HG02840 (cell line): ENCODE data around the gene REST.
"Not testable (repeated sequence)": the region's sequence is repeated elsewhere in the genome, so short reads cannot be mapped to it uniquely, and the experiment has no call there.

Experiments
- ATAC-seq: cut with Tn5 transposase; IDR thresholded peaks from one replicate; pipeline ENCODE4 v1.9.1; 2021; ENCODE audit warnings: mild to moderate bottlenecking, moderate library complexity, moderate number of reproducible peaks; ENCODE audit not compliant: unreplicated experiment, low FRiP score

REST gene

GRCh38 chr4:56907489-56908205 is at the start of gene REST:
REST (plus strand) TSS chr4:56907900; CDS start chr4:56910639, 2,739 bp downstream.
- peak; percentile 55 for ATAC-seq

- peak; percentile 47 for ATAC-seq
Measured at GRCh38 chr4:56859841-56860240, 47.9 kb upstream of the REST start.

GRCh38 chr4:56860781-56861180 is 46.9 kb upstream of the REST start:
- no peak for ATAC-seq

GRCh38 chr4:56861360-56861759 is 46.3 kb upstream of the REST start:
- no peak for ATAC-seq

GRCh38 chr4:56863441-56864139 is 44.1 kb upstream of the REST start:
- no peak for ATAC-seq

- no peak for ATAC-seq
Measured at GRCh38 chr4:56870946-56871345, 36.8 kb upstream of the REST start.

- ATAC-seq, result no peak
Measured at GRCh38 chr4:56871371-56871866, 36.3 kb upstream of the REST start.

- no peak for ATAC-seq
Measured at GRCh38 chr4:56874166-56874565, 33.5 kb upstream of the REST start.

- ATAC-seq, result no peak
Measured at GRCh38 chr4:56874923-56875322, 32.8 kb upstream of the REST start.

GRCh38 chr4:56876264-56876663 is 31.4 kb upstream of the REST start:
- ATAC-seq, result no peak

GRCh38 chr4:56879996-56880395 is 27.7 kb upstream of the REST start:
- no peak for ATAC-seq

- ATAC-seq, result no peak
Measured at GRCh38 chr4:56880572-56880971, 27.1 kb upstream of the REST start.

- not testable (repeated sequence) for ATAC-seq
Measured at GRCh38 chr4:56884511-56884910, 23.2 kb upstream of the REST start.

- no peak for ATAC-seq
Measured at GRCh38 chr4:56892691-56893090, 15.0 kb upstream of the REST start.

GRCh38 chr4:56897842-56898241 is 9.9 kb upstream of the REST start:
- ATAC-seq, result not testable (repeated sequence)

GRCh38 chr4:56900186-56900585 is 7.5 kb upstream of the REST start:
- ATAC-seq, result not testable (repeated sequence)

GRCh38 chr4:56902703-56903102 is 5.0 kb upstream of the REST start:
- ATAC-seq, result no peak

- no peak for ATAC-seq
Measured at GRCh38 chr4:56905796-56906195, 1.9 kb upstream of the REST start.

- ATAC-seq, result no peak
Measured at GRCh38 chr4:56906489-56907393, 959 bp upstream of the REST start.

GRCh38 chr4:56908206-56909085 is 746 bp downstream of the REST start:
- ATAC-seq, result peak; percentile 60
